ENCODE data around the gene PROZ.

Gene PROZ

GRCh38 chr13:113117335-113117872 is 41.0 kb upstream of the PROZ start:
- Mint-ChIP-seq H3K4me3 (no peak overlapping the region), H3K36me3 (no peaks in the 10 kb centered on the region), H3K27me3 (no peaks in the 10 kb centered on the region), H3K9me3 (ENCODE audit: low read depth) (no peaks in the 10 kb centered on the region), H3K27ac (no peak overlapping the region), H3K4me1 (ENCODE audit: low read depth) (no peaks in the 10 kb centered on the region)

- Mint-ChIP-seq H3K4me1 (ENCODE audit: low read depth) (no peaks in the 10 kb centered on the region), H3K4me3 (no peak overlapping the region), H3K9me3 (ENCODE audit: low read depth) (no peaks in the 10 kb centered on the region), H3K36me3 (no peaks in the 10 kb centered on the region), H3K27me3 (no peaks in the 10 kb centered on the region), H3K27ac (no peak overlapping the region)
These were observed 40.6 kb upstream of the PROZ start for GRCh38 chr13:113117911-113118260.

- Mint-ChIP-seq H3K4me3 (no peak overlapping the region), H3K4me1 (ENCODE audit: low read depth) (no peaks in the 10 kb centered on the region), H3K27ac (no peak overlapping the region), H3K9me3 (ENCODE audit: low read depth) (no peaks in the 10 kb centered on the region), H3K27me3 (no peaks in the 10 kb centered on the region), H3K36me3 (no peaks in the 10 kb centered on the region)
These were observed 40.0 kb upstream of the PROZ start for GRCh38 chr13:113118261-113119021.

- Mint-ChIP-seq H3K36me3 (no peaks in the 10 kb centered on the region), H3K27ac (no peak overlapping the region), H3K9me3 (ENCODE audit: low read depth) (no peaks in the 10 kb centered on the region), H3K4me3 (no peak overlapping the region), H3K27me3 (no peaks in the 10 kb centered on the region), H3K4me1 (ENCODE audit: low read depth) (no peaks in the 10 kb centered on the region)
These were observed 39.2 kb upstream of the PROZ start for GRCh38 chr13:113119166-113119821.

DNA sequence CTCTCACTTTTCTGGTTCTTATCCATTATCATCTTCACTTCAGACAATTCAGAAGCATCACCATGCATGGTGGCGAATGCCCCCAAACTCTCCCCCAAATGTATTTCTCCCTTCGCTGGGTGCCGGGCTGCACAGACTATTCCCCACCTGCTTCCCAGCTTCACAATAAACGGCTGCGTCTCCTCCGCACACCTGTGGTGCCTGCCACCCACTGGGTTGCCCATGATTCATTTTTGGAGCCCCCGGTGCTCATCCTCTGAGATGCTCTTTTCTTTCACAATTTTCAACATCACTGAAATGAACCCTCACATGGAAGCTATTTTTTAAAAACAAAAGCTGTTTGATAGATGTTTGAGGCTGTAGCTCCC is 38.6 kb upstream of the PROZ start:
- no peaks in the 10 kb centered on the region for H3K36me3 Mint-ChIP-seq
- no peak overlapping the region for H3K27ac Mint-ChIP-seq
- no peaks in the 10 kb centered on the region for H3K4me1 Mint-ChIP-seq (ENCODE audit: low read depth)
- no peaks in the 10 kb centered on the region for H3K27me3 Mint-ChIP-seq
- no peak overlapping the region for H3K4me3 Mint-ChIP-seq
- H3K9me3 Mint-ChIP-seq (ENCODE audit: low read depth): no peaks in the 10 kb centered on the region

DNA sequence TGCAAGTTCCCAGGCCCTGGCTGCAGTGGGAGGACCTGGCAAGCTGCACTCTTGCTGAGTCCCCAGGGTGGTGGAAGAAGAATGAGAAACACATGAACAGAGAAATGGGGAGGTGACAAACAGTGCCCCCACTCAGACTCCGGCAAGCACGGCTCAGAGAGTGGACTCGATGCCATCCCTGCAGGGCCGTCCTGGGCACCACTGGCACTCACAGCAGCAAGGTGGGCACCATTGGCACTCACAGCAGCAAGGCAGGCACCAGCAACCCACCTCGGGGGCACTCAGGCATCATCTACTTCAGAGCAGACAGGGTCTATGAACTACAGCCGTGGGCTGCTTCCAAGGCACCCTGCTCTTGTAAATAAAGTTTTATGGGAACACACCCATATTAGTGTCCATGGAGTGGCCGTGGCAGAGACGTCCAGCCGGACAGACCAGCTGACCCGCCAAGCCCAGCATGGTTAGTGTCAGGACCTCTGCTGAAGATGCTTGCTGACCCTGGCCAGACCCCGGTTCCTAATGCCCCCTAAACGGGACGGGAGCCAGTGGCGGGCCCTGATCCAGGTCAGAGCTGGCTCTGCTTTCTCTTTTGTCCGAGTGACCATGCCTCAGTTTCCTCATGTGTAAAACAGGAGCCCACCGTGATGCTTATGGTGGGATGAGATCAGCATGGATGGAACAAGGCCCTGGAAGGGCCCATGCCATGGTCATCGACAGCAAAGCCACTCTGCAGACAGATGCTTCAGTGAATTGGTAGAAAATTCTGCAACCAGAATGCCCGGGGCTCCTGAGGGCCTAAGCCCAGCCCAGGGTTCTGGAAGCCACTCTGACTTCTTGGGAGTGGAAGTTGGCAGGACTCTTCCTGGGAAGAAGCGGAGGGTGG is 37.9 kb upstream of the PROZ start:
- no peak overlapping the region for H3K27ac Mint-ChIP-seq
- H3K4me1 Mint-ChIP-seq (ENCODE audit: low read depth): no peaks in the 10 kb centered on the region
- H3K36me3 Mint-ChIP-seq: no peaks in the 10 kb centered on the region
- H3K27me3 Mint-ChIP-seq: no peaks in the 10 kb centered on the region
- no peak overlapping the region for H3K4me3 Mint-ChIP-seq
- no peaks in the 10 kb centered on the region for H3K9me3 Mint-ChIP-seq (ENCODE audit: low read depth)

DNA sequence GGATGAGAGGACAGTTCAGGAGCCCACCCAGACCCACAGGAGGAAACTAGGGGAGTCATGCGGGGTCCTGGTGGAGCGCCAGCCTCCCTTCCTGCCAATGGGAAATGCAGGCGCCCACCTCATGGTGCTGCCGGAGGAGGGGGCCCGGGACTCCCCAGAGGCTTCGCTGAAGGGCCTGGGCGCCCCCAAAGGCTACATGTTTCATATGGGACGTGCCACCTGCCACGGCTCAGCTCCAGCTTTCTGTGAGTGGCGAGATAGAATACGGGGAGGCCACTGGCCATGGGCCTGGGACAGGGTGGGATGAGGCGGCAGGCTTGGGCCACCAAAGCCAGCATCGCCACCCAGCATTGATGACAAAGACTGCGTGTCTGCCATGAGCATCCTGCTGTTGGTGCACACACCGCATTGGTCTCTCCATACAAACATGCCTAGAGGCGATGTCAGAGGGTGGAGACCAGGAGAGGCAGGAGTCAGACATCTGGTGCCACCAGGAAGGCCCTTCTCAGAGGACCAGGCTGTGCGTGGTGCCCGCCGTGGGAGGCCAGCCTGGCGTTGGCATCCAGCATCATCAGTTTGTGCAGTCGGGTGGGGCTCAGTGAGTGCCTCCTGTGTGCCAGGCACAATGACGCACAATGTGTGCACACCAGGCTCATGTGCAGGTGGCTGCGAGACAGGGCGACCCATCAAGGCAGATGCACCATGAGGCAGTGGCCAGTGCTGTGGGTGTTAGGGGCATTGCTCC is 37.1 kb upstream of the PROZ start:
- no peak overlapping the region for H3K27ac Mint-ChIP-seq

DNA sequence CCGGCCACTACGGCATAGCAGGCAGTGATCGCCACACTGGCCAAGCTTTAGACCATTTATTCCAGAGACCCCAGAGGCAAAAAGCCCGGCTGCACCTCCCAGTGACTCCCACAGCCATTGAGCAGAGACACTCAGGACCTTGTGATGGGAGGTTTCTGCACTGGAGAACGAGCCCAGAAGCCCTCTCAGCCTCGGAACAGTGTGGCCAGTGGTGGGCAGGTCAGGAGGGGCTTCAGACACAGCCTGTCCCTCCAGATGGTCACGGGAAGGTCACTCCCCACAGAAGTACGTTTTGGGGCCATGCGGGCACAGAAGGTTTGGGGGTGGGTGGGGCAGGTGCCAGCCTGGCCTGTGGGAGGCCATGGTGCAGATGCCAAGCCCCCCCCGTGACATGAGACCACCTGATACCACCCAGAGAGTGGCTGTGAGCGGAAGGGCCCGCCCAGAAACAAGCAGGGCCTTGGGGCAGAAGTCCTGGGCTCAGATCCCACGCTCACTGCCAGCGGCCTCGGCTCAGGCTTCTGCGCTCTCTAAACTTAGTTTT is 36.4 kb upstream of the PROZ start:
- H3K27ac Mint-ChIP-seq: no peak overlapping the region
- no peaks in the 10 kb centered on the region for H3K36me3 Mint-ChIP-seq
- no peaks in the 10 kb centered on the region for H3K9me3 Mint-ChIP-seq (ENCODE audit: low read depth)
- H3K4me1 Mint-ChIP-seq (ENCODE audit: low read depth): no peaks in the 10 kb centered on the region
- no peaks in the 10 kb centered on the region for H3K27me3 Mint-ChIP-seq
- no peak overlapping the region for H3K4me3 Mint-ChIP-seq

More for the DNA sequence above, 37.1 kb upstream of the PROZ start:
- H3K9me3 Mint-ChIP-seq (ENCODE audit: low read depth): no peaks in the 10 kb centered on the region
- H3K27me3 Mint-ChIP-seq: no peaks in the 10 kb centered on the region
- no peaks in the 10 kb centered on the region for H3K4me1 Mint-ChIP-seq (ENCODE audit: low read depth)
- H3K4me3 Mint-ChIP-seq: no peak overlapping the region
- no peaks in the 10 kb centered on the region for H3K36me3 Mint-ChIP-seq

- Mint-ChIP-seq H3K9me3 (ENCODE audit: low read depth) (no peaks in the 10 kb centered on the region), H3K4me1 (ENCODE audit: low read depth) (no peaks in the 10 kb centered on the region), H3K27ac (no peak within 1 kb of the TSS), H3K4me3 (no peak within 1 kb of the TSS), H3K36me3 (no peaks in the 10 kb centered on the region), H3K27me3 (peaks cover 1% of the 10 kb centered on the region)
These were observed 35.8 kb upstream of the PROZ start, which contains the start of gene F10 for GRCh38 chr13:113122550-113123225. Gene F10, plus strand, starts transcription at chr13:113122799. Its CDS starts 57 bp downstream, at chr13:113122856.

GRCh38 chr13:113123226-113124201 is 34.9 kb upstream of the PROZ start:
- H3K4me1 Mint-ChIP-seq (ENCODE audit: low read depth): no peaks in the 10 kb centered on the region
- H3K4me3 Mint-ChIP-seq: no peak overlapping the region
- H3K27me3 Mint-ChIP-seq: peaks cover 3% of the 10 kb centered on the region
- H3K27ac Mint-ChIP-seq: no peak overlapping the region
- no peaks in the 10 kb centered on the region for H3K36me3 Mint-ChIP-seq
- no peaks in the 10 kb centered on the region for H3K9me3 Mint-ChIP-seq (ENCODE audit: low read depth)

- no peak overlapping the region for H3K27ac Mint-ChIP-seq
- H3K36me3 Mint-ChIP-seq: no peaks in the 10 kb centered on the region
- peaks cover 7% of the 10 kb centered on the region for H3K27me3 Mint-ChIP-seq
- H3K4me1 Mint-ChIP-seq (ENCODE audit: low read depth): no peaks in the 10 kb centered on the region
- no peaks in the 10 kb centered on the region for H3K9me3 Mint-ChIP-seq (ENCODE audit: low read depth)
- no peak overlapping the region for H3K4me3 Mint-ChIP-seq
These were observed 34.1 kb upstream of the PROZ start for GRCh38 chr13:113124211-113124970.

- Mint-ChIP-seq H3K4me1 (ENCODE audit: low read depth) (no peaks in the 10 kb centered on the region), H3K4me3 (no peak overlapping the region), H3K27me3 (peaks cover 7% of the 10 kb centered on the region), H3K27ac (no peak overlapping the region), H3K9me3 (ENCODE audit: low read depth) (no peaks in the 10 kb centered on the region), H3K36me3 (no peaks in the 10 kb centered on the region)
These were observed 32.8 kb upstream of the PROZ start for GRCh38 chr13:113125506-113126264.
